ENCODE results near the gene SCAPER.

GRCh38 chr15:76837474-76837873 lies 67.7 kb downstream of the SCAPER start:
- TF ChIP-seq ELF4 (IDR thresholded peaks at IDR 0.05): no peak
- TF ChIP-seq PKNOX1 (IDR thresholded peaks at IDR 0.05): no peak
- TF ChIP-seq SUZ12 (IDR thresholded peaks at IDR 0.05): no peak
- TF ChIP-seq BHLHE40 (IDR thresholded peaks at IDR 0.05; ENCODE audit: borderline replicate concordance): no peak
- no peak for TF ChIP-seq TARDBP (IDR thresholded peaks at IDR 0.05)
- no peak for TF ChIP-seq FOXK2 (IDR thresholded peaks at IDR 0.05)

All from HEK293T (cell line).